Mucosa of rectum (tissue), 2 donors: ENCODE results near the gene KRT79.
"Not testable (repeated sequence)": the region's sequence is repeated elsewhere in the genome, so short reads cannot be mapped to it uniquely, and the experiment has no call there.

Source experiments
- H3K27ac ChIP-seq, 2 donors: one replicate each; pipeline ENCODE4 v1.7.0; 2013; ENCODE audit warnings: inconsistent platforms in 2 of 2, low read depth in 2 of 2, low read length in 2 of 2
- H3K27me3 ChIP-seq, 2 donors: one replicate each; pipeline ENCODE4 v1.7.0; 2013; ENCODE audit warnings: low read length in 2 of 2; ENCODE audit not compliant: control insufficient read depth in 2 of 2, insufficient read depth in 2 of 2
- H3K36me3 ChIP-seq, 2 donors: one replicate each; pipeline ENCODE4 v1.7.0; 2013; ENCODE audit warnings: low read length in 2 of 2; ENCODE audit not compliant: control insufficient read depth in 2 of 2, insufficient read depth in 2 of 2
- H3K4me1 ChIP-seq, 2 donors: one replicate each; pipeline ENCODE4 v1.7.0; 2013; ENCODE audit warnings: low read length in 2 of 2, mild to moderate bottlenecking in 1 of 2; ENCODE audit not compliant: control insufficient read depth in 2 of 2, insufficient read depth in 2 of 2
- H3K4me3 ChIP-seq, 2 donors: one replicate each; pipeline ENCODE4 v1.7.0; 2013; ENCODE audit warnings: low read length in 2 of 2
- H3K9ac ChIP-seq, 2 donors: one replicate each; pipeline ENCODE4 v1.7.0; 2013; ENCODE audit warnings: low read length in 2 of 2, low read depth in 1 of 2, mild to moderate bottlenecking in 1 of 2
- H3K9me3 ChIP-seq, 2 donors: one replicate each; pipeline ENCODE4 v1.7.0; 2013; ENCODE audit warnings: low read length in 2 of 2; ENCODE audit not compliant: control insufficient read depth in 2 of 2
- donor health status: healthy.
- donor health status: Normal muscosa, but diverticular disease.

Gene KRT79

GRCh38 chr12:52796429-52796794 lies 37.7 kb downstream of the KRT79 start:
- Histone ChIP-seq H3K4me3 (no peak overlapping the region), H3K9ac (no peak overlapping the region), H3K27ac (no peak overlapping the region)

GRCh38 chr12:52795694-52796428 lies 38.2 kb downstream of the KRT79 start, which contains the start of gene KRT3:
KRT3 (minus strand) TSS chr12:52796117; CDS start chr12:52796042, 75 bp downstream.
- no peak within 1 kb of the TSS for H3K27ac ChIP-seq
- H3K9me3 ChIP-seq, result no peaks in the 10 kb centered on the region

More at GRCh38 chr12:52796429-52796794, 37.7 kb downstream of the KRT79 start:
- Histone ChIP-seq H3K36me3 (no peaks in the 10 kb centered on the region), H3K9me3 (no peaks in the 10 kb centered on the region), H3K4me1 (peaks cover 0 to 8% of the 10 kb centered on the region in 2 donors), H3K27me3 (peaks cover 0 to 6% of the 10 kb centered on the region in 2 donors)

GRCh38 chr12:52795332-52795674 lies 38.8 kb downstream of the KRT79 start:
- H3K27me3 ChIP-seq, result peaks cover under 1 to 12% of the 10 kb centered on the region in 2 donors
- H3K4me3 ChIP-seq, H3K36me3 ChIP-seq, H3K27ac ChIP-seq, H3K9me3 ChIP-seq, H3K9ac ChIP-seq, H3K4me1 ChIP-seq: not testable (repeated sequence)

More at GRCh38 chr12:52795694-52796428, 38.2 kb downstream of the KRT79 start, which contains the start of gene KRT3:
- Histone ChIP-seq H3K36me3 (no peaks in the 10 kb centered on the region), H3K4me1 (peaks cover 0 to 8% of the 10 kb centered on the region in 2 donors), H3K9ac (no peak within 1 kb of the TSS), H3K4me3 (no peak within 1 kb of the TSS), H3K27me3 (peaks cover 0 to 7% of the 10 kb centered on the region in 2 donors)

- Histone ChIP-seq H3K27me3 (peaks cover 4 to 12% of the 10 kb centered on the region in 2 donors), H3K4me3 (no peak overlapping the region), H3K36me3 (no peaks in the 10 kb centered on the region), H3K27ac (no peak overlapping the region), H3K9me3 (no peaks in the 10 kb centered on the region), H3K9ac (no peak overlapping the region), H3K4me1 (no peaks in the 10 kb centered on the region)
Measured at GRCh38 chr12:52794479-52795331, 39.4 kb downstream of the KRT79 start.

GRCh38 chr12:52792185-52793029 lies 41.7 kb downstream of the KRT79 start:
- Histone ChIP-seq H3K4me1 (no peaks in the 10 kb centered on the region), H3K4me3 (no peak overlapping the region), H3K27me3 (peaks cover 10 to 22% of the 10 kb centered on the region in 2 donors), H3K9ac (no peak overlapping the region), H3K27ac (no peak overlapping the region), H3K36me3 (no peaks in the 10 kb centered on the region), H3K9me3 (no peaks in the 10 kb centered on the region)

- Histone ChIP-seq H3K4me1 (no peaks in the 10 kb centered on the region), H3K9me3 (no peaks in the 10 kb centered on the region), H3K27me3 (peaks cover 10 to 22% of the 10 kb centered on the region in 2 donors), H3K27ac (no peak overlapping the region), H3K36me3 (no peaks in the 10 kb centered on the region), H3K4me3 (no peak overlapping the region), H3K9ac (no peak overlapping the region)
Measured at GRCh38 chr12:52791271-52792184, 42.6 kb downstream of the KRT79 start.

GRCh38 chr12:52790427-52791270 lies 43.5 kb downstream of the KRT79 start:
- Histone ChIP-seq H3K36me3 (no peaks in the 10 kb centered on the region), H3K9me3 (no peaks in the 10 kb centered on the region), H3K9ac (no peak overlapping the region), H3K27ac (no peak overlapping the region), H3K4me3 (no peak overlapping the region), H3K4me1 (no peaks in the 10 kb centered on the region), H3K27me3 (peaks cover 10 to 22% of the 10 kb centered on the region in 2 donors)

- Histone ChIP-seq H3K9me3 (no peaks in the 10 kb centered on the region), H3K4me1 (no peaks in the 10 kb centered on the region), H3K36me3 (no peaks in the 10 kb centered on the region), H3K27me3 (peaks cover 10 to 27% of the 10 kb centered on the region in 2 donors), H3K9ac (no peak overlapping the region), H3K27ac (no peak overlapping the region), H3K4me3 (no peak overlapping the region)
Measured at GRCh38 chr12:52789637-52790426, 44.3 kb downstream of the KRT79 start.
